Ovary (tissue), 3 donors: ENCODE results near the gene ABHD6.

ENCODE experiments used
- CTCF ChIP-seq, 3 donors: fragments of 450-650 bp in 2 of 3; fragments of 200-600 bp in 1 of 3; IDR thresholded peaks; one replicate each; pipeline versions ENCODE4 v1.5.1 to v1.8.0; 2016 to 2022; ENCODE audit warnings: antibody characterized with exemption in 3 of 3, mild to moderate bottlenecking in 1 of 3
- EP300 ChIP-seq: sonication (generic); formaldehyde crosslinking; IDR thresholded peaks from one replicate; pipeline ENCODE4 v1.6.1; 2017; ENCODE audit warnings: antibody characterized with exemption
- POLR2A ChIP-seq: fragments of 450-650 bp; IDR thresholded peaks from one replicate; pipeline ENCODE4 v1.6.1; 2017; ENCODE audit warnings: antibody characterized with exemption, mild to moderate bottlenecking, moderate library complexity
- donor health status: DM: no; HTN: no; CAD: no.

GRCh38 chr3:58231666-58232065 is 5.9 kb upstream of the ABHD6 start:
- TF ChIP-seq CTCF (IDR thresholded peaks at IDR 0.05), result no peak
- no peak for TF ChIP-seq POLR2A
- no peak for TF ChIP-seq EP300
